Stimulated activated naive B cell treated with anti-CD40 and anti-IgM and Interleukin-4, amounts not matched to agents 10 μg/mL and 1 μg/mL and 100 μg/mL, for 72 hours (primary cell): ENCODE results near the gene NPTXR.

Experiments
- ATAC-seq, 2 donors: fragments of 150-1000 bp; cut with Tn5 transposase; replicated peaks; 2 replicates each; pipeline ENCODE4 v1.10.0; 2021; ENCODE audit warnings: moderate library complexity in 1 of 2
- DNase-seq: peaks from one replicate; pipeline ENCODE4 v3.0.0; 2021
- H3K27ac Mint-ChIP-seq: one replicate; pipeline ENCODE4 v1.8.0; 2022; ENCODE audit warnings: mild to moderate bottlenecking, mixed read lengths
- H3K27me3 Mint-ChIP-seq, 2 donors: one replicate each; pipeline ENCODE4 v1.8.0; 2022; ENCODE audit warnings: mixed read lengths in 2 of 2
- H3K36me3 Mint-ChIP-seq, 2 donors: one replicate each; pipeline ENCODE4 v1.8.0; 2022; ENCODE audit warnings: mixed read lengths in 2 of 2, mild to moderate bottlenecking in 1 of 2
- H3K4me1 Mint-ChIP-seq, 2 donors: one replicate each; pipeline ENCODE4 v1.8.0; 2022; ENCODE audit warnings: mixed read lengths in 2 of 2, mild to moderate bottlenecking in 1 of 2
- H3K4me3 Mint-ChIP-seq, 2 donors: one replicate each; pipeline ENCODE4 v1.8.0; 2022; ENCODE audit warnings: mild to moderate bottlenecking in 2 of 2, mixed read lengths in 2 of 2, moderate library complexity in 1 of 2
- H3K9me3 Mint-ChIP-seq, 2 donors: one replicate each; pipeline ENCODE4 v1.8.0; 2022; ENCODE audit warnings: mixed read lengths in 2 of 2, mild to moderate bottlenecking in 1 of 2

NPTXR gene

GRCh38 chr22:38837414-38837928 is 6.4 kb downstream of the NPTXR start:
- Mint-ChIP-seq H3K36me3 (no peaks in the 10 kb centered on the region), H3K4me1 (peaks cover 5 to 8% of the 10 kb centered on the region in 2 donors), H3K4me3 (no peak overlapping the region), H3K9me3 (no peaks in the 10 kb centered on the region), H3K27ac (no peak overlapping the region), H3K27me3 (peaks cover 43 to 64% of the 10 kb centered on the region in 2 donors)
- no peak for DNase-seq
- ATAC-seq = no peak

GRCh38 chr22:38835888-38836301 is 7.9 kb downstream of the NPTXR start:
- Mint-ChIP-seq H3K4me3 (no peak overlapping the region), H3K4me1 (peaks cover 0 to 8% of the 10 kb centered on the region in 2 donors), H3K36me3 (no peaks in the 10 kb centered on the region), H3K27ac (no peak overlapping the region), H3K9me3 (no peaks in the 10 kb centered on the region), H3K27me3 (peaks cover 38 to 52% of the 10 kb centered on the region in 2 donors)
- DNase-seq = no peak
- ATAC-seq = no peak

- H3K36me3 Mint-ChIP-seq = no peaks in the 10 kb centered on the region
- ATAC-seq (no peak), DNase-seq (no peak)
- no peaks in the 10 kb centered on the region for H3K9me3 Mint-ChIP-seq
- H3K27me3 Mint-ChIP-seq = peaks cover 29 to 43% of the 10 kb centered on the region in 2 donors
- H3K4me3 Mint-ChIP-seq = no peak overlapping the region
- no peak overlapping the region for H3K27ac Mint-ChIP-seq
- H3K4me1 Mint-ChIP-seq = peaks cover 0 to 3% of the 10 kb centered on the region in 2 donors
Observed at GRCh38 chr22:38834991-38835390, 8.8 kb downstream of the NPTXR start.

- Mint-ChIP-seq H3K27me3 (peaks cover 24 to 37% of the 10 kb centered on the region in 2 donors), H3K9me3 (no peaks in the 10 kb centered on the region), H3K27ac (no peak overlapping the region), H3K36me3 (no peaks in the 10 kb centered on the region), H3K4me3 (no peak overlapping the region), H3K4me1 (peaks cover 0 to 3% of the 10 kb centered on the region in 2 donors)
- ATAC-seq (no peak), DNase-seq (no peak)
Observed at GRCh38 chr22:38834215-38834953, 9.4 kb downstream of the NPTXR start.

GRCh38 chr22:38833061-38833460 is 10.8 kb downstream of the NPTXR start:
- DNase-seq = no peak
- H3K4me1 Mint-ChIP-seq = peaks cover 0 to 3% of the 10 kb centered on the region in 2 donors
- no peak overlapping the region for H3K27ac Mint-ChIP-seq
- H3K27me3 Mint-ChIP-seq = peaks cover 17 to 24% of the 10 kb centered on the region in 2 donors
- no peak for ATAC-seq
- no peaks in the 10 kb centered on the region for H3K9me3 Mint-ChIP-seq
- no peaks in the 10 kb centered on the region for H3K36me3 Mint-ChIP-seq
- no peak overlapping the region for H3K4me3 Mint-ChIP-seq

- no peak overlapping the region for H3K27ac Mint-ChIP-seq
- H3K9me3 Mint-ChIP-seq = no peaks in the 10 kb centered on the region
- ATAC-seq = no peak
- no peak for DNase-seq
- H3K36me3 Mint-ChIP-seq = no peaks in the 10 kb centered on the region
- peaks cover 0 to 3% of the 10 kb centered on the region in 2 donors for H3K4me1 Mint-ChIP-seq
- no peak overlapping the region for H3K4me3 Mint-ChIP-seq
- H3K27me3 Mint-ChIP-seq = peaks cover 16 to 24% of the 10 kb centered on the region in 2 donors
Observed at GRCh38 chr22:38832005-38832978, 11.5 kb downstream of the NPTXR start.

GRCh38 chr22:38831166-38831945 is 12.5 kb downstream of the NPTXR start:
- no peak for DNase-seq
- no peaks in the 10 kb centered on the region for H3K9me3 Mint-ChIP-seq
- no peaks in the 10 kb centered on the region for H3K36me3 Mint-ChIP-seq
- H3K4me3 Mint-ChIP-seq = no peak overlapping the region
- H3K27ac Mint-ChIP-seq = no peak overlapping the region
- peaks cover 12 to 25% of the 10 kb centered on the region in 2 donors for H3K27me3 Mint-ChIP-seq
- H3K4me1 Mint-ChIP-seq = peaks cover 0 to 3% of the 10 kb centered on the region in 2 donors
- no peak for ATAC-seq

- DNase-seq (no peak), ATAC-seq (no peak)
- H3K27ac Mint-ChIP-seq = no peak overlapping the region
- peaks cover 0 to 3% of the 10 kb centered on the region in 2 donors for H3K4me1 Mint-ChIP-seq
- H3K36me3 Mint-ChIP-seq = no peaks in the 10 kb centered on the region
- H3K9me3 Mint-ChIP-seq = no peaks in the 10 kb centered on the region
- H3K27me3 Mint-ChIP-seq = peaks cover 7 to 20% of the 10 kb centered on the region in 2 donors
- H3K4me3 Mint-ChIP-seq = no peak overlapping the region
Observed at GRCh38 chr22:38830845-38831108, 13.1 kb downstream of the NPTXR start.

GRCh38 chr22:38830026-38830844 is 13.6 kb downstream of the NPTXR start:
- peaks cover 7 to 19% of the 10 kb centered on the region in 2 donors for H3K27me3 Mint-ChIP-seq
- H3K9me3 Mint-ChIP-seq = no peaks in the 10 kb centered on the region
- no peak overlapping the region for H3K4me3 Mint-ChIP-seq
- H3K36me3 Mint-ChIP-seq = no peaks in the 10 kb centered on the region
- ATAC-seq = no peak
- no peak overlapping the region for H3K27ac Mint-ChIP-seq
- DNase-seq = no peak
- peaks cover 0 to 3% of the 10 kb centered on the region in 2 donors for H3K4me1 Mint-ChIP-seq

GRCh38 chr22:38829485-38829884 is 14.3 kb downstream of the NPTXR start:
- Mint-ChIP-seq H3K27me3 (peaks cover 5 to 16% of the 10 kb centered on the region in 2 donors), H3K4me3 (no peak overlapping the region), H3K9me3 (no peaks in the 10 kb centered on the region), H3K27ac (no peak overlapping the region), H3K4me1 (peaks cover 0 to 3% of the 10 kb centered on the region in 2 donors), H3K36me3 (no peaks in the 10 kb centered on the region)
- ATAC-seq = no peak
- DNase-seq = no peak

- Mint-ChIP-seq H3K36me3 (no peaks in the 10 kb centered on the region), H3K9me3 (no peaks in the 10 kb centered on the region), H3K4me3 (no peak overlapping the region), H3K27me3 (peaks cover 0 to 12% of the 10 kb centered on the region in 2 donors), H3K27ac (no peak overlapping the region), H3K4me1 (peaks cover 0 to 3% of the 10 kb centered on the region in 2 donors)
- ATAC-seq = no peak
- DNase-seq = no peak
Observed at GRCh38 chr22:38828616-38829205, 15.1 kb downstream of the NPTXR start.

GRCh38 chr22:38828191-38828590 is 15.6 kb downstream of the NPTXR start:
- Mint-ChIP-seq H3K27ac (no peak overlapping the region), H3K9me3 (no peaks in the 10 kb centered on the region), H3K4me3 (no peak overlapping the region), H3K4me1 (peaks cover 0 to 3% of the 10 kb centered on the region in 2 donors), H3K36me3 (no peaks in the 10 kb centered on the region), H3K27me3 (peaks cover 3 to 12% of the 10 kb centered on the region in 2 donors)
- ATAC-seq (no peak), DNase-seq (no peak)

GRCh38 chr22:38827510-38827909 is 16.3 kb downstream of the NPTXR start:
- H3K9me3 Mint-ChIP-seq = no peaks in the 10 kb centered on the region
- no peak overlapping the region for H3K4me3 Mint-ChIP-seq
- no peaks in the 10 kb centered on the region for H3K36me3 Mint-ChIP-seq
- H3K27me3 Mint-ChIP-seq = peaks cover 7 to 12% of the 10 kb centered on the region in 2 donors
- no peak for ATAC-seq
- DNase-seq = no peak
- no peak overlapping the region for H3K27ac Mint-ChIP-seq
- peaks cover 0 to 3% of the 10 kb centered on the region in 2 donors for H3K4me1 Mint-ChIP-seq
